Adrenal gland (tissue), 12 donors: ENCODE results near the gene PHACTR3. TPM values are rescaled to one million over a fixed set of nuclear protein-coding genes. Genes with fewer than 3 reads are reported as not detected.

Experiments
- DNase-seq, 7 donors: peaks; one replicate each; pipeline ENCODE4 v3.0.0-alpha.2; 2019 to 2020
- H3K27ac ChIP-seq, 5 donors: fragments of 200-600 bp; sonication (generic) in 4 of 5; 1 replicate in 3 of 5; 2 replicates in 2 of 5; pipeline versions ENCODE4 v1.5.1 to v1.8.0; 2016 to 2020; ENCODE audit warnings: mild to moderate bottlenecking in 1 of 5
- H3K27me3 ChIP-seq: fragments of 200-600 bp; 2 replicates; pipeline ENCODE4 v1.8.0; 2021
- H3K36me3 ChIP-seq, 2 donors: fragments of 200-600 bp; replicated peaks in 1 of 2; 1 replicate in 1 of 2; 2 replicates in 1 of 2; pipeline versions ENCODE4 v1.5.1 to v1.8.0; 2018 to 2022
- H3K4me1 ChIP-seq, 2 donors: fragments of 200-600 bp; replicated peaks in 1 of 2; 1 replicate in 1 of 2; 2 replicates in 1 of 2; pipeline versions ENCODE4 v1.5.1 to v1.8.0; 2018 to 2021
- H3K4me3 ChIP-seq, 4 donors: fragments of 200-600 bp; sonication (generic) in 3 of 4; one replicate each; pipeline ENCODE4 v1.5.1; 2016 to 2018
- H3K9me3 ChIP-seq, 3 donors: fragments of 200-600 bp; sonication (generic) in 1 of 3; replicated peaks in 1 of 3; 1 replicate in 2 of 3; 2 replicates in 1 of 3; pipeline versions ENCODE4 v1.5.1 to v1.8.0; 2016 to 2021
- CTCF ChIP-seq, 6 experiments: fragments of 450-650 bp in 4 of 6; fragments of 200-600 bp in 2 of 6; sonication (generic) in 1 of 6; IDR thresholded peaks; 1 replicate in 5 of 6; 2 replicates in 1 of 6; pipeline versions ENCODE4 v1.5.1 to v1.8.0; 2016 to 2021; ENCODE audit warnings: antibody characterized with exemption in 6 of 6, mild to moderate bottlenecking in 2 of 6, moderate library complexity in 1 of 6
- POLR2A ChIP-seq, 2 donors: fragments of 450-650 bp; IDR thresholded peaks; one replicate each; pipeline ENCODE4 v1.6.1; 2017; ENCODE audit warnings: antibody characterized with exemption in 2 of 2, mild to moderate bottlenecking in 2 of 2, moderate library complexity in 1 of 2
- WGBS, 4 donors: extraction: QIAGEN DNeasy Blood & Tissue Kit in 2 of 4; methylation state at CpG; one replicate each; pipeline versions ENCODE4 v1.1.5 to v1.1.7; 2013 to 2017; 5-methylcytosine and 5-hydroxymethylcytosine counted together
- intact Hi-C, 2 donors: fragments of 100-400 bp; cut with DNase I; formaldehyde crosslinking; loops; one replicate each; pipeline versions ENCODE4 v1.14.1 to v1.15.0; 2022 to 2023
- polyA plus RNA-seq, 3 donors: library from polyadenylated mRNA; stranded (reverse); fragments of 200-250 nt in 2 of 3; fragments of 350-450 nt in 1 of 3; fragmentation: Illumina TruSeq in 1 of 3; extraction: RNeasy Lipid Tissue Mini Kit (QIAGEN cat#74804) in 1 of 3; gene quantifications; one replicate each; pipeline ENCODE4 v1.2.3, GENCODE V29; 2013 to 2014
- total RNA-seq, 9 donors: library from RNA; depleted of rRNA in 4 of 9; stranded (reverse); fragments of >200 nt in 4 of 9; fragments of 120-200 nt in 1 of 9; fragmentation: NEBNext Ultra II Directional in 1 of 9; extraction: Animal tissue kit (Norgen Biotek cat#: 25700) in 1 of 9; gene quantifications; one replicate each; pipeline versions ENCODE4 v1.1.0 to v1.2.4, GENCODE V29; 2013 to 2023
- donor health status: healthy with polysubstance abuse.
- donor health status: Bipolar disorder and iron deficiency.
- donor health status: DM: yes; HTN: yes; CAD: no.
- donor health status: DM: no; HTN: no; CAD: no.
- donor health status: DM: no; HTN: no; CAD: no.
- donor health status: DM: yes; HTN: yes; CAD: no.

The PHACTR3 gene
- total and polyA plus RNA-seq, 12 donors: 0.17 to 4.5 (median 0.81) TPM

GRCh38 chr20:59660471-59660870, 56.1 kb downstream of the PHACTR3 start:
- peaks cover 0 to 19% (median 0%) of the 10 kb centered on the region in 3 donors for H3K9me3 ChIP-seq
- no peaks in the 10 kb centered on the region for H3K27me3 ChIP-seq
- no peaks in the 10 kb centered on the region for H3K4me1 ChIP-seq
- H3K36me3 ChIP-seq: no peaks in the 10 kb centered on the region
- TF ChIP-seq POLR2A (IDR thresholded peaks at IDR 0.05) (no peak), CTCF (IDR thresholded peaks at IDR 0.05) (no peak)
- intact Hi-C loops: no loop called here
- 77 to 93% (median 88%) methylated on average over 2 of the region's 2 CpGs for WGBS, 4 donors
- DNase-seq: no peak
- H3K4me3 ChIP-seq: no peak overlapping the region
- no peak overlapping the region for H3K27ac ChIP-seq

GRCh38 chr20:59661153-59661552, 56.8 kb downstream of the PHACTR3 start:
- no peak overlapping the region for H3K27ac ChIP-seq
- no peaks in the 10 kb centered on the region for H3K36me3 ChIP-seq
- intact Hi-C loops: no loop called here
- no peak for TF ChIP-seq CTCF (IDR thresholded peaks at IDR 0.05)
- TF ChIP-seq POLR2A (IDR thresholded peaks at IDR 0.05): no peak
- H3K9me3 ChIP-seq: peaks cover 0 to 19% (median 0%) of the 10 kb centered on the region in 3 donors
- H3K4me3 ChIP-seq: no peak overlapping the region
- WGBS, 4 donors: 57 to 67% (median 63%) methylated on average over 8 of the region's 8 CpGs
- no peaks in the 10 kb centered on the region for H3K4me1 ChIP-seq
- peak in 1 of 7 donors; percentile 17 for DNase-seq
- H3K27me3 ChIP-seq: no peaks in the 10 kb centered on the region

GRCh38 chr20:59661621-59662020, 57.3 kb downstream of the PHACTR3 start:
- 76 to 81% (median 78%) methylated on average over 10 of the region's 10 CpGs for WGBS, 4 donors
- Histone ChIP-seq H3K36me3 (no peaks in the 10 kb centered on the region), H3K27ac (no peak overlapping the region), H3K4me3 (no peak overlapping the region), H3K27me3 (no peaks in the 10 kb centered on the region), H3K4me1 (no peaks in the 10 kb centered on the region), H3K9me3 (peaks cover 0 to 19% (median 0%) of the 10 kb centered on the region in 3 donors)
- intact Hi-C loops: no loop called here
- peak in 1 of 7 donors; percentile 20 for DNase-seq
- TF ChIP-seq POLR2A (IDR thresholded peaks at IDR 0.05): no peak
- no peak for TF ChIP-seq CTCF (IDR thresholded peaks at IDR 0.05)

GRCh38 chr20:59662161-59662560, 57.8 kb downstream of the PHACTR3 start:
- intact Hi-C loops: no loop called here
- no peaks in the 10 kb centered on the region for H3K36me3 ChIP-seq
- peaks cover 0 to 19% (median 0%) of the 10 kb centered on the region in 3 donors for H3K9me3 ChIP-seq
- H3K27ac ChIP-seq: no peak overlapping the region
- H3K4me3 ChIP-seq: no peak overlapping the region
- DNase-seq: no peak
- H3K4me1 ChIP-seq: no peaks in the 10 kb centered on the region
- 59 to 75% (median 67%) methylated on average over 5 of the region's 5 CpGs for WGBS, 4 donors
- H3K27me3 ChIP-seq: no peaks in the 10 kb centered on the region
- TF ChIP-seq CTCF (IDR thresholded peaks at IDR 0.05): no peak
- no peak for TF ChIP-seq POLR2A (IDR thresholded peaks at IDR 0.05)
